GM19467 (cell line): ENCODE measurements around the gene SEC63.
"Not testable (repeated sequence)": the region's sequence is repeated elsewhere in the genome, so short reads cannot be mapped to it uniquely, and the experiment has no call there.

ENCODE experiments used
- ATAC-seq: cut with Tn5 transposase; IDR thresholded peaks from one replicate; pipeline ENCODE4 v1.9.1; 2021; ENCODE audit warnings: mild to moderate bottlenecking, moderate library complexity; ENCODE audit not compliant: unreplicated experiment

SEC63 gene

GRCh38 chr6:107973594-107973993 is 15.6 kb upstream of the SEC63 start:
- ATAC-seq = no peak

- no peak for ATAC-seq
Observed at GRCh38 chr6:107972413-107973096, 14.5 kb upstream of the SEC63 start.

GRCh38 chr6:107971181-107971580 is 13.2 kb upstream of the SEC63 start:
- no peak for ATAC-seq

GRCh38 chr6:107970255-107970654 is 12.2 kb upstream of the SEC63 start:
- ATAC-seq = no peak

DNA sequence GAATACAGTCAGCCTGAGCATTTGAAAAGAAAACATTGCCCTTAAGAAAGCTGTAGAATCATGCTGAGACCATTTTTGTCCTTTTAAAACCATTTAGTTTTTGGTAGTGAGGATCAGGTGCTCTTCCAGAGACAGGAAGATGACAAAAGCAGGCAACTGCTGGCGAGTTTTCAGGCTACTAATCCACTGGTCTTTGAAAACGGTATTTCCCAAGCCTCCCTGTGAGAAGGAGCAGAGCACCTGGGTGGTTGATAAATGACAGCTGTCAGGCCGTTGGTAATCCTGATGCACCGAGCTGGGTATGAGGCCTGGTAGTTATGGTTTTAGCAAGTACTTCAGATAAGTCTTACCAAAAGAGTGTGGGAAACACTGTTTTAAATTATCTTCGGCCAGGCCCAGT is 10.1 kb upstream of the SEC63 start:
- no peak for ATAC-seq

- ATAC-seq = no peak
Observed at GRCh38 chr6:107965746-107966145, 7.7 kb upstream of the SEC63 start.

- ATAC-seq = no peak
Observed at GRCh38 chr6:107962723-107963122, 4.7 kb upstream of the SEC63 start.

DNA sequence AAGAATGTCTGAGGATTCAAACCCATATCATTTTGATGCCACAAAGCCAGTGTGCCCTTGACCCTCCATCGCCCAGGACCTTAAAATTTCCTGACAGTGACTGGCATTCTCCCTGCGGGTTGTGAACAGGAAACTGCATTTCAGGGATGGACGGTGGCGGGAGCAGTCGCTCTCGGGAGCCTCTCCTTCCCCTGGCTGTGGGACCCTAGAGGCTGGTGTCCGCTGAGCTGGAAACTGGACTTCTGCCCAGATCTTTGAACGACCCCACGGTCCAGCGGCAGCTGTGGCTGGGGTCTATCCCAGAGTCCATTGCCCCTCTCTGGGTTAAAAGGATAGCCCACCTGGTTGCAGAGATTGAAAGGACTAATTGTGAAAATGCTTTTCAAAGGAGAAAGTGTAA is 1.4 kb upstream of the SEC63 start:
- ATAC-seq = no peak

GRCh38 chr6:107958689-107959362 is 818 bp upstream of the SEC63 start:
- ATAC-seq = not testable (repeated sequence)

- ATAC-seq = peak; percentile 25
Observed at GRCh38 chr6:107957308-107957908, 600 bp downstream of the SEC63 start.

GRCh38 chr6:107956586-107957307 is 1.3 kb downstream of the SEC63 start:
- ATAC-seq = no peak

DNA sequence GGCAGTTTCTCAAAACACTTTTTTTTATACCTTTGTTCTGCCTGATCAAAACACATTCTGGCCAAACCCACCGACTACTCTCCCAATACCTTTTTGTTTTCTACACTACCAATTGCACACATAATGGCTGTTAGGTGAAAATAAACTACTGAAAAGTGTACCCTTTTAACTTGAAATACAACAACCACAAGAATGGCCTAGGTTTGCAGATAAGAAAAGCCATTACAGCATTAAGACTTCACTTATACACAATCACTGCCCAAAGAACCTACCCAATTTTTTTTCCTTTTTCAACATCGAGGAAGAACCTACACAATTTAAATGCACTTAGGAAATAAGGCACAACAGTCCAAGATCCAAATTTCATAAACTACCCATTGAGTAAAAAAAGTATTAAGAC is 1.8 kb downstream of the SEC63 start:
- no peak for ATAC-seq

DNA sequence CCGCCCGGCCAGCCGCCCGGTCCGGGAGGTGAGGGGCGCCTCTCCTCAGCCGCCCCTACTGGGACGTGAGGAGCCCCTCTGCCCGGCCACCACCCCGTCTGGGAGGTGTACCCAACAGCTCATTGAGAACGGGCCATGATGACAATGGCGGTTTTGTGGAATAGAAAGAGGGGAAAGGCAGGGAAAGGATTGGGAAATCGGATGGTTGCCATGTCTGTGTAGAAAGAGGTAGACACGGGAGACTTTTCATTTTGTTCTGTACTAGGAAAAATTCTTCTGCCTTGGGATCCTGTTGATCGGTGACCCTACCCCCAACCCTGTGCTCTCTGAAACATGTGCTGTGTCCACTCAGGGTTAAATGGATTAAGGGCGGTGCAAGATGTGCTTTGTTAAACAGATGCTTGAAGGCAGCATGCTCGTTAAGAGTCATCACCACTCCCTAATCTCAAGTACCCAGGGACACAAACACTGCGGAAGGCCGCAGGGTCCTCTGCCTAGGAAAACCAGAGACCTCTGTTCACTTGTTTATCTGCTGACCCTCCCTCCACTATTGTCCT is 4.1 kb downstream of the SEC63 start:
- not testable (repeated sequence) for ATAC-seq

GRCh38 chr6:107943626-107944439 is 14.2 kb downstream of the SEC63 start:
- no peak for ATAC-seq

DNA sequence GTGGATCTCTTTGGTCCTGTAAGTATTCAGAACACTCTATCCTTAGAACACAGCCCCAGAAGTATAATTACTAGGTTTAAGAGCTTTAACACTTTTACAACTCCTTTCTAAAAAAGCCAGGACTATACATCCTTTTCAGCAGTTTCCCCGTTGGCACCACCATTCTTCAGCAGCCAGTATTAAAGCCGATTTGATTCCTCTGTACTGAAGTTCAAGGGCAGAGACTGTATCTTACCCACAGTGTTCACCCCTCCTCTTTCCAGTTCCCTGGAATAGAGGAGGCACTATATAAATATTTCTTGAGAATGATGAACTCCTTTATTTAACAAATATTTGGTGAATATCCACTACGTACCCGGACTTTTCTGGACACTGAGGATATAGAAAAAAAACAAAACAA is 15.9 kb downstream of the SEC63 start:
- no peak for ATAC-seq

- no peak for ATAC-seq
Observed at GRCh38 chr6:107941627-107942026, 16.4 kb downstream of the SEC63 start.

DNA sequence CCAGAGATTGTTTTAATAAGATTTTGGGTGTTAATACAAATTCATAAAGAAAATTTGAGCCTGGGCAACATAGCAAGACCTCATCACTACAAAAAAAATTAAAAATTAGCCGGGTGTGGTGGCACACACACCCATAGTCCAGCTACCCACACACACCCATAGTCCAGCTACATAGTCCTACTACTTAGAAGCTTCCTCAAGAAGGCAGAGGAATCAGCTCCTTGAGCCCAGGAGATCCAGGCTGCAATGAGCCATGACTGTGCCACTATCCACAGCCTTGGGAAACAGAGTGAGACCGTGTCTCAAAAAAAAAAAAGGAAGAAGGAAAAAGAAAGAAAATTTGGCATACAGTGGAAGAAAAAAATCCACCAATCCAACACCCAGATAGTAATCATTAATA is 16.8 kb downstream of the SEC63 start:
- ATAC-seq = no peak

GRCh38 chr6:107936910-107937292 is 21.1 kb downstream of the SEC63 start:
- not testable (repeated sequence) for ATAC-seq

GRCh38 chr6:107936162-107936909 is 21.7 kb downstream of the SEC63 start:
- ATAC-seq = no peak

DNA sequence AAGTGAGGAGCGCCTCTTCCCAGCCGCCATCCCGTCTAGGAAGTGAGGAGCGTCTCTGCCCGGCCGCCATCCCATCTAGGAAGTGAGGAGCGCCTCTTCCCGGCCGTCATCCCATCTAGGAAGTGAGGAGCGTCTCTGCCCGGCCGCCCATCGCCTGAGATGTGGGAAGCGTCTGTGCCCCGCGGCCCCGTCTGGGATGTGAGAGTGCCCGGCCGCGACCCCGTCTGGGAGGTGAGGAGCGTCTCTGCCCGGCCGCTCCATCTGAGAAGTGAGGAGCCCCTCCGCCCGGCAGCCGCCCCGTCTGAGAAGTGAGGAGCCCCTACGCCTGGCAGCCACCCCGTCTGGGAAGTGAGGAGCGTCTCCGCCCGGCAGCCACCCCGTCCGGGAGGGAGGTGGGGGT is 23.8 kb downstream of the SEC63 start:
- not testable (repeated sequence) for ATAC-seq
